ENCODE data around the gene L3MBTL2. TPM values are rescaled to one million over a fixed set of nuclear protein-coding genes. Genes with fewer than 3 reads are reported as not detected.

The L3MBTL2 gene
- total and polyA plus RNA-seq, 3 donors from 2014 or later, result 32.8 to 39.7 (median 34.6) TPM

- no peaks in the 10 kb centered on the region for H3K9me3 ChIP-seq
- no peaks in the 10 kb centered on the region for H3K27me3 ChIP-seq
- 64 to 74% methylated on average over 8 to 19 of the region's 19 CpGs for WGBS, 2 donors
- no peak overlapping the region for H3K4me3 ChIP-seq
- peaks cover 18% of the 10 kb centered on the region for H3K4me1 ChIP-seq
- intact Hi-C loops (cut with DNase I; ENCODE audit: low total_unique reads), result no loop called here
- H3K36me3 ChIP-seq (ENCODE audit: low read depth, missing control alignments), result no peaks in the 10 kb centered on the region
- TF ChIP-seq CTCF (IDR thresholded peaks at IDR 0.05), result no peak
- TF ChIP-seq POLR2A (IDR thresholded peaks at IDR 0.05), result no peak
- H3K27ac ChIP-seq, result no peak overlapping the region
- DNase-seq, result peak; percentile 70
Observed at GRCh38 chr22:41234815-41235695, 29.9 kb downstream of the L3MBTL2 start.

- no peak for TF ChIP-seq POLR2A (IDR thresholded peaks at IDR 0.05)
- TF ChIP-seq CTCF (IDR thresholded peaks at IDR 0.05), result no peak
- H3K27me3 ChIP-seq, result no peaks in the 10 kb centered on the region
- H3K9me3 ChIP-seq, result no peaks in the 10 kb centered on the region
- H3K4me3 ChIP-seq, result peak overlapping the region; percentile 50 to 53
- peaks cover 13% of the 10 kb centered on the region for H3K4me1 ChIP-seq
- 20% methylated on average over 11 of the region's 33 CpGs; no CpG with 5 or more reads in 1 of the 2 donors for WGBS, 2 donors
- H3K27ac ChIP-seq, result peak overlapping the region in 1 of 2 donors; percentile 29
- H3K36me3 ChIP-seq (ENCODE audit: low read depth, missing control alignments), result no peaks in the 10 kb centered on the region
- intact Hi-C loops (cut with DNase I; ENCODE audit: low total_unique reads), result no loop called here
- DNase-seq, result no peak
Observed at GRCh38 chr22:41237036-41237706, 32.1 kb downstream of the L3MBTL2 start.

- TF ChIP-seq CTCF (IDR thresholded peaks at IDR 0.05), result peak; percentile 38 to 57 (median 47)
- TF ChIP-seq POLR2A (IDR thresholded peaks at IDR 0.05), result no peak
- peak; percentile 78 for DNase-seq
- intact Hi-C loops (cut with DNase I; ENCODE audit: low total_unique reads), result no loop called here
- Histone ChIP-seq H3K27me3 (no peaks in the 10 kb centered on the region), H3K27ac (peak overlapping the region in 1 of 2 donors; percentile 29), H3K4me1 (peaks cover 10% of the 10 kb centered on the region), H3K4me3 (peak overlapping the region; percentile 50 to 53), H3K9me3 (no peaks in the 10 kb centered on the region), H3K36me3 (ENCODE audit: low read depth, missing control alignments) (no peaks in the 10 kb centered on the region)
- 7 to 22% methylated on average over 3 to 22 of the region's 97 CpGs for WGBS, 2 donors
Observed at GRCh38 chr22:41237707-41238569, 32.8 kb downstream of the L3MBTL2 start.

- H3K4me1 ChIP-seq, result peaks cover 10% of the 10 kb centered on the region
- no peak for TF ChIP-seq CTCF (IDR thresholded peaks at IDR 0.05)
- peak overlapping the region in 1 of 2 donors; percentile 29 for H3K27ac ChIP-seq
- peak overlapping the region; percentile 50 to 53 for H3K4me3 ChIP-seq
- no peaks in the 10 kb centered on the region for H3K9me3 ChIP-seq
- no peaks in the 10 kb centered on the region for H3K27me3 ChIP-seq
- H3K36me3 ChIP-seq (ENCODE audit: low read depth, missing control alignments), result no peaks in the 10 kb centered on the region
- 66 to 86% methylated on average over 8 to 28 of the region's 32 CpGs for WGBS, 2 donors
- intact Hi-C loops (cut with DNase I; ENCODE audit: low total_unique reads), result no loop called here
- no peak for DNase-seq
Observed at GRCh38 chr22:41238570-41239442, 33.7 kb downstream of the L3MBTL2 start.

All from testis (tissue), 3 donors.